Fibroblast of skin of left biceps (primary cell): ENCODE measurements around the gene CDC42EP4.
"Not testable (repeated sequence)": the region's sequence is repeated elsewhere in the genome, so short reads cannot be mapped to it uniquely, and the experiment has no call there.

Experiments
- DNase-seq, 2 experiments: peaks; one replicate each; pipeline ENCODE4 v3.0.0-alpha.2; 2013; ENCODE audit warnings: low read depth in 2 of 2

The CDC42EP4 gene

DNA sequence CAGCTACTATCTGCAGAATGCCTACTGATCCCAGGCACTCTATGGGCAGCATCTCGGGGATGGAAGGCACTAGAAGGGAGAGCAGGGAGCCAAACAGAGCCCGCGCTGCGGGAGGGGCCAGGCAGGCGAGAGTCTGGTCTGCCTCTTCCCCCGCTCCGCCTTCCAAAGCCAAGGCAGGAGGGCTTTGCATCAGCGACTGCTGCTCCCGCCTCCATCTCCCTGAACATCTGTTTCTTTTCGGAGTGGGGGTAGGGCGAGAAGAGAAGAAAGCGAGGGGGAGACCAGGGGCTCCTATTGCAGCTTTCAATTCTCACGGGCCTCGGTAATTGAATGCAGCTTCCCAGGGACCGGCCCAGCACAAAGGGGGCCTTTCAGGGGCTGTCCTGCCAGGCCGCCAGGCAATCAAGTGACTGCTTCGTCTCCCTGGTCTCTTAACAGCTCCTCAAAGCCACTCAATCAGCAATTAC lies 31.4 kb upstream of the CDC42EP4 start:
- peak; percentile 86 to 89 for DNase-seq

DNA sequence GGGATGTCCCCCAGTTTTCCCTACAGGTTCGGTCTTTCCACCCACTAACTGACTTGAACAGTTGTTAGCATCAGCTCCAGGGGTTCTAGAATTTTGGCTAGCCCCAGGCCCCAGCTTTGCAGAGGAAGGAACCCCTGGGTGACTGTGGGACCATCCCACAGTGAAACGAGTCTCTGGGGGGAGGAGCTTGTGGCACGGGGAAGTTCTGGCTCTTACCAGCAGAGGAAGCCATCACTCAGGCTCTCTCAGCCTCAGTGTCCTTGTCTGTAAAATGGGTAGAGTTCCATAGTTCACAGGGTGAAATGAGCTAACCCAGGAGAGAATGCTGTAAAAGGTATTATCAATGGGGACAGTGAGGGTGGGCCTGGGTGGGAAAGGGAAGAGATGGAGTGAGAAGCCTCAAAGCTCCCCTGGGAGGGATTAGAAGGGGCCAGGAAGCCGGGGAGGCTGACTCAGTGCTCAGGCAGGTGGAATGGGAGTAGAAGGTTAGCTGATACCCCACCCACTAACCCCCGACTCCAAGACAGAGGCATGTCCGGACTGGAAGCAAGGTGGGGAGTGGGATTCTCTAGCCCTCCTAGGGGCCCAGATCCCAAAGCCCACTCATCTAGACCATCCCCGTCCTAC lies 30.9 kb upstream of the CDC42EP4 start:
- DNase-seq: peak; percentile 70 to 75

DNA sequence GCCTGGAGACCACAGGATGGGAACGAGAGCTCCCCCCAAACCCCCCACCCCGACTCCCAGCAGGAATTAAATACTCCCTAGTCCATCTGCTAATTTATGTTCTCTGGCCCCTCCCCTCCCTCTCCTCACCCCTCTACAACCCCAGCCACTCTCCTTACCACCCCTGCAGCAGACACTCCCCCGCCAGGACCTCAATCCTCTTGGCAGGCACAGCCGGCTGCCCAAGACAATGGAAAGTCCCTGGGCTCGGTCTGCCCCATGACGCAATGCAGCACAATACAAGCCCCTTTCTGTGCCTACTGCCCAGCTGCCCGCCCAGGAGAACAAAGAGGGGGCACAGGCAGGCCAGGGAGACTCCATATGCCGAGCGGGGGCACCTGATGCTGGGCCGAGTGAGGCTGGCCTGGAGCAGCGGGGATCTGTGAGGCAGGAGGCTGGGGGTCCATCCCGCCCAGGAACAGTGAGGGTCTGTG lies 30.3 kb upstream of the CDC42EP4 start:
- DNase-seq: no peak

DNA sequence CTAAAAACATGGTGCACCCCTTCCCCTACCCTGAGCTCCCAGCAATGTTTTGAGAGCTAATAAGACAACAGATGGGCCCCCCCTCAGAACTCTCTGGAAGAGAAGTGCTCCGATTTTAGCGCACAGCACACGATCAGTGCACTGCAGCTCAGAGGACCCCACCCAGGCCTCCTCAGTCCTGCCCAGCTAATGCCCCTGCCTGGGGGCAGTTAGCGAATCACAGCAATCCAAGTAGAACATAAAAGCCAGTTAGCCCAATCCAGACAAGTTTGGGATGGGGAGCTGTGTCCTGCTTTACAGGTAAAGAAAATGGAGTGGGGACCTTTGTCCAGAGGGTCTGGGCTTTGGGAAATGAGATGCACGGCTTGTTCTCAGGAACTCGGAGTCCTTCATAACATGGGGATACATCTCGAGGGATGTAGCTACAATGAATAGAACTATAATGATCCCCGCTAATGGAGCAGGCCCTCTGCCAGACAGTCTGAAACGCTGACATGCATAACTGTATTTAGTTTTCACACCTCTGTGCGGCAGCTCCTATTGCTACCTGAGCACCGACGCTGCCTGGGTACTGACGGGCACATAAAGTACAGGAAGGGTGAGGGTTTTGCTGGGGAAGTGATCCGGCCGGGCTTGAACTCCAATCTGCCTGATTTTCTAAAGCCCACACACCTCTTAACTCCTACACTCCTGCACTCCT lies 29.7 kb upstream of the CDC42EP4 start:
- DNase-seq: no peak

DNA sequence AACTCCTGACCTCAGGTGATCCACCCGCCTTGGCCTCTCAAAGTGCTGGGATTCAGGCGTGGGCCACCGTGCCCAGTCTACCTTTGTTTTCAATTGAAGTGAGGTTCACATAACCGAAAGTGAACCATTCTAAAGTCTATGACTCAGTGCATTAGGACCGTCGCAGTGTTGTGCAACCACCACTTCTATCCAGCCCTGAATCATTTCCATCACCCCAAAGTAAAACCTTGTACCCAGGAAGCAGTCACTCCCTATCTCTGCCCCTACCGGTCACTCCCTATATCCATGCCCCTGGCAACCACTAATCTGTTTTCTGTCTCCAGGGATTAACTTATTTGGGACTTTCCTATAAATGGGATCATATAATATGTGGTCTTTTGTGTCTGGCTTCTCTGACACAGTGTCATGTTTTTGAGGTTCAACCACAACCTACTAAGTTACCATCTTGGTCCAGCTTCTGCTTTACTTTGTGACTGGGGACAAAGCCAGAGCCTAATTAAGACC lies 28.3 kb upstream of the CDC42EP4 start:
- DNase-seq: peak; percentile 56 to 67

DNA sequence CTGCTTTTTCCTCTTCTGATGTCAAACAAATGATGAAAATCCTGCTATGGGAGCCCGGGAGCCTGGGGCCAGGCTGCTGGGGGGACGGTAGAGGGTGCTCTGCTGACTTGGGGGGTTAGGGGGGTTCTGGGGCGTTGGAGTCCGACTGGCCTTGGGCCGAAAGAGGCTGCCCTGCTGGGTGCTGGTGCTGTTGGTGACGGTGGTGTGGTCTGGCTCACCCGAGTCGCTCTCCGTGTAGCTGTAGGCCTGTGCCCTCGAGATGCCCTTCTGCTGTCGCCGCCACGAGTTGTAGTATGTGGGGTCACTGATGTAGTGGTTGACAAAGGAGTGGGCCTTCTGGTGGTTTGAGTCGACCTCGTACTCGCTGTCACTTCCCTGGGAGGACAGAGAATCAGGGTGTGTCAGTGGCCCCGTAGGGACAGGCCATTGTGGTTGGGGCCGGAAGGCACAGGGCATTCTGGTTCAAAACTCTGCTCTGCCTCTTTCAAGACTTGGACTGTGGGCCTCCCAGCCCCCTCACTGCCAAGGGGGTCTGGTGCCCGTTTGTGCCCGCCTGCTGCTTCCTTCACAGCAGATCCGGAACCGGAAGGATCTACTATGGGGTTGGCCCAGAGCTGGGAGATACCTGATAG lies 26.9 kb upstream of the CDC42EP4 start:
- no peak for DNase-seq

DNA sequence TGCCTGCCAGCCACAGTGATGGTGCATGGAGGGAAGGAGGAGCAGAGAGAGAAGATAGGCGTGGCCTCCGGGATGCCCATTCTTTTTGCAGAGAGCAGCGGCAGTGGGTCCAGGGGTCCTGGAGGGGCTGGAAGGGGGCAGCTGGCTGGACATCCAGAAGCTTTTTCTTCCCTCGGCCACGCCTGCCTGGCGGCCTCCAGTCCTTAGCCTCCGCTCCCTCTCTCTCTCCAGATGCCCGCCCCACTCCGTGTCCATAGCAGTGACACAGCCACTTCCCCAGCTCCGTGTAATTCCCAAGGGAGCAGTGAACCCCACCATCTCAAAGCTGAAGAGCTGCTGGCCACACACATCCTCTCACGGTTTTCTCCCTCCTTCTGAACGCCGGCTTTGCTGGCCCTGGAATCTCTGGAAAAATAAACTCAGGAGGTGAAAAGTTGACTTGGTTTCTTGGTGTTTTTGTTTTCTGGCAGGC lies 26.3 kb upstream of the CDC42EP4 start:
- DNase-seq: no peak

DNA sequence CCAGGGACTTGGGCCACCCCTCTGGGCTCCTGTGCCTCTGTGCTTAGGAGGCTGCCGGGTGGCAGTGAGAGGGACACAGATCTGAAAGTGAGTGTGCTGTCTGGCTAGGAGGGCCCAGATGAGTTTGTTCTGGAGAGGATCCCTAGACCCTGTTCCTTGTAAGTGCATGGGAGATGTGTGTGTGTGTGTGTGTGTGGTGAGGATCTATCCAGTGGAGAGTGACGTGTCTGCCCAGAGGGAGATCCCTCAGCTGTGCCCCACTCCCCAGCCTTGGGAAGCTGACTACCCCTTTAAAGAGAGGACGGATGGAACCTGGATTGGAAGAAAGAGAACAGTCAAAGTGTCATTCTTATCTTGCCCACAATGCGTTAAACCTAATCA lies 25.5 kb upstream of the CDC42EP4 start:
- DNase-seq: no peak

DNA sequence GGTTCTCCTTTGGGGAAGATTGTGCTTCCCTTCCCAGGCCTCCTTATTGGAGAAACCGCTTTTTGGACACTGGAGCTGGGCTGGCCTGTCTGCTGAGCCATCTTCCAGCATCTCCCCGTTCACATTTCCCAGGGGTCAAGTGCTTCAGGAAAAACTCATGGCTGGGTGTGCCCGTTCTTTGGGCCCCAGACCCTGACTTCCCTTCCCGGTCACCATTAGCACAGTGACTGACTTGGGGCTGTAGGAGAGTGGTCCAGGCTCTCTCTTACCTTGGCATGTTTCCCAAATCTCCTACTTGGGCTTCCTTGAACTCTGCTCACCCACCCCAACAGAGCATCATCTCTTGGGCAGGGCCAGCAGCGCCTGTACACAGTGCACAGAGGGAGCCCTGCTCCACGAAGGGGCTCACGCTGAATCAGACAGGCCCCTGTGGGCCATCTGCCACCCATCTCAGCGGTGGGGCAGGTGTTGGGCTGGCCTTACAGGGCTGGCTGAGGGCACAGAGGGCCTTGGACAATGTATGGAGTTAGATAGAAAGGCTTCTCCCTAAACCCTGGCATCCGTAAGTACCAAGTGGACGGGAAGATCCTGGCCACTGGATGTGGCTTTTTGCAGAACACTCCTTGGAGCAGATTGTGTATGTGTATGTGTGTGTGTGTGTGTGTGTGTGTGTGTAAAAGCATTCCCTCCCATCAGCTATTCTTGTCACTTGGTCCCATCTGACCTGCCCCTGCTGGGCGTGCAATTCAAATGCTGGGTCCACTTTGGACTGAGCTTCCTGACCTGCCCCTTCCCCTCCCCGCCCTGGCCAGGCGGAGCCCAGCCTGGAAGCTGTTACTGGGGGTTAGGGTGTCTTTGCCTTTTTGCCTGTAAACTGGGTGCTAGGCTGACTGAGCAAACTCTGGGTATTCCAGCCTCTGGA lies 24.9 kb upstream of the CDC42EP4 start:
- DNase-seq: no peak

DNA sequence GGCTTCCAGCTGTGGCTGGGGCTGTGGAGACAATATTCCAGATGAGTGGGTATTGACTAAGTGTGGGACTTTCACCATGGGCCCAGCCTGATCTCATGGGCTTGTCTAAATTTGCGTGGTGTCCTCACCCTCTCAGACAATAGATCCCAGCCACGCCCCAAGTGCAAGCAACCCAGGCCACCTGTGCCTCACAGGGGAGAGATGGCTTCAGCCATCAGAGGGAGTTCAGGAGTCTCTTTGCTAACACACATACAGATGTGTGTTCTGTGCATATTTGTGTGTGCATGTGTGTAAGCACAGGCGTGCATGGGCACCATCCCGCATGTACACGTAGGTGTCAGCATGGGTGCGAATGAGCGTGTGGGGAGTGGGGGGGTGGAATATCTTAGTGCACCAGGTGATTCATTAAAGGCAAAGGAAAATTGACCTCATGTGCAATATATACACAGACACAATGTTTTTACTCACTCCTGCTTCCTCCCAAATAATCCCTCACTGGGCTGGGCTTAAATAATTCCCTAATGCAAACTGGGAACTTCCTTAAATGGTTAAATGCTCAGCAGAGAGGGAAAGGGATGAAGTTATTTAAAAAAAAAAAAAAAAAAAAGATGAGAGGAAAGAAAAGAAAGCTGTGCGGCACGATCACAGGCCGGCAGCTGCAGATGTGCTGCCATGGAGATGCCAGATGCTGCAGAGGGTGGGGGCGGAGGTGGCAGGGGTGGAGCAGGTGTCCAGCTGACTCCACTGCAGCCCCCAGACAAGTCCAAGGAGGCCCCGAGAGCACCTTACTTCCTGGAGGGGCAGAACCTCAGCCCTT lies 24.0 kb upstream of the CDC42EP4 start:
- DNase-seq: no peak

DNA sequence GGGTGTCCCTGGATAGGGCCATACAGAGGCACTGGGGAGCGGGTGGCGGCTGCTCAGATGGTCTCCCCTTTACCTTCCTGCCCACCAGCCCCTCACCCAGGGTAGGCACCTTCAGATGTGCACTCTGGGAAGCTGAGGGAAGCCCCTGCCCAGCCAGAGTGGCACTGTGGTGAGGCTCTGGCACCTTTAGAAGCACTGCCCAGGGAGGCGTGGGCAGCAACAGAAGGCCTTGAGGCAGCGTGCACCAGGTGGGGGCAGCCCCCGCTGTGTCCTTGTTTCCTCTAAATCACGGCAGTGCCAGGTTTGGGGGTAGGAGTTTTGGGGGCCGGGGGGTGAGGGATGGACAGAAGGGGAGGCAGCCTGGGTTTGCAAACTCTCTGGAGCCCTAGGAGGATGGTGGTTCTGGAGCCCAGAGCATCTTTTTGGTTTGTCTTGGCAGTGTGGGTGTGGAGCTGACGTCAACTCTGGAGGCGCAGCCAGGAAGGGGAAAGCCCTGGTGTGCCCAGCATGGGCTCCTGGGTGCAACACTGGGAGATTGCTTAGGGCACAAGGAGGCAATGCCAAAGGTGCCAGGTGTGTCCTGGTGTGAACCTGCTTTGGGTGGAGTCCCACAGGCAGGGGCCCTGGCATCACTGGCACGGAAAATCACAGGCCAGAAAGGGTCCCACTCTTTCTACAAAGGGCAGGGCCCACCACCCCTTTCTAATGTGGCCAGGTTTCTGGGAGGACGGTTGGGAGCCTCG lies 23.1 kb upstream of the CDC42EP4 start:
- DNase-seq: no peak

DNA sequence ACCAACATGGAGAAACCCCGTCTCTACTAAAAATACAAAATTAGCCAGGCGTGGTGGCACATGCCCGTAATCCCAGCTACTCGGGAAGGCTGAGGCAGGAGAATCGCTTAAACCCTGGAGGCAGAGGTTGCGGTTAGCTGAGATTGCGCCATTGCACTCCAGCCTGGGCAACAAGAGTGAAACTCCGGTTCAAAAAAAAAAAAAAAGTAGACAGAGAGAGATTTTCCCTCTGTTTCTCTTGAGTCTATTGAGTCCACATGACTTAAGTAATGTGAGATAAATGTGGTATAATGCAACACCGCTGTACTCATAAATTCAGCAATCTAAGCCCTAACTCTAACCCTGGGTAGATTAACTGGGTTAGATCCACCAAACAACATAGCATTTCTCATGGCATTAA lies 21.6 kb upstream of the CDC42EP4 start:
- DNase-seq: not testable (repeated sequence)

DNA sequence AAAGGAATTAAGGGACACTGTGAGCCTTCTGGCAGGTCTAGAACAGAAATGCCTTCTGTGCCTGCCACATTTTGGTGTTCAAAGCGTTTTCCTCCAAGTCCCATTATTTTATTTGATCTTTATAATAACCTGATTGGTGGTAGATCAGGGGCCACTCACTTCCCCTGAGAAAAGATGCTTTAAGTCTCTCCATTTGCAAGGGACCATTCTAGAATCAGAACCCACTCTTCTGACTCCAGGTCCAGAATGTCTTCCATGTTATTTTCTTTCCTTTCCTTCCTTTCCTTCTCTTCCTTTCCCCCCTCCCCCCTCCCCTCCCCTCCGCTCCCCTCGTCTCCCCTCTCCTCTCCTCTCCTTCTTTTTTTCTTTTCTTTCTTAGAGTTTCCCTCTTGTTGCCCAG lies 19.3 kb upstream of the CDC42EP4 start:
- DNase-seq: no peak

DNA sequence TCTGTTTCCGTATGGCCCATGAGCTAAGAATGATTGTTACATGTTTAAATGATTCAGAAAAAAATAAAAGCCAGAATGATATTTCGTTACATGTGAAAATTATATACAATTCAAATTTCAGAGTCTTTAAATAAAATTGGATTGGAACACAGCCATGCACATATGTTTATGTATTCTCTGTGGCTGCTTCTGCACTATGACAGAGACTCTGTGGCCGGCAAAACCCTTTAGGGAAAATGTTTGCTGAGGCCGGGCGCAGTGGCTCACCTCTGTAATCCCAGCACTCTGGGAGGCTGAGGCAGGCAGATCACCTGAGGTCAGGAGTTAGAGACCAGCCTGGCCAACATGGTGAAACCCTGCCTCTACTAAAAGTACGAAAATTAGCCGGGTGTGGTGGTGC lies 15.9 kb upstream of the CDC42EP4 start:
- DNase-seq: no peak

DNA sequence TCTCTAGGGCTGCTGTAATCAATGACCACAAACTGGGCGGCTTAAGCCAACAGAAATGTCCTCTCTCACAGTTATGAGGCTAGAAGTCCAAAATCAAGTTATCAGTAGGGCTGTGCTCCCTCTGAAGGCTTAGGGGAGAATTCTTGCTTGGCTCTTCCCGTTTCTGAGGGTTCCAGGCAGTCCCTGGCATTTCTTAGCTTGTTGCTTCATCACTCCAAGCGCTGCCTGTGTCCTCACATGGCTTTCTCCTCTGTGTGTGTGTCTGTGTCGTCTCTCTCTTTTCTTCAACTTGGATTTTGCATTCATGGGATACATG lies 13.7 kb upstream of the CDC42EP4 start:
- no peak for DNase-seq

DNA sequence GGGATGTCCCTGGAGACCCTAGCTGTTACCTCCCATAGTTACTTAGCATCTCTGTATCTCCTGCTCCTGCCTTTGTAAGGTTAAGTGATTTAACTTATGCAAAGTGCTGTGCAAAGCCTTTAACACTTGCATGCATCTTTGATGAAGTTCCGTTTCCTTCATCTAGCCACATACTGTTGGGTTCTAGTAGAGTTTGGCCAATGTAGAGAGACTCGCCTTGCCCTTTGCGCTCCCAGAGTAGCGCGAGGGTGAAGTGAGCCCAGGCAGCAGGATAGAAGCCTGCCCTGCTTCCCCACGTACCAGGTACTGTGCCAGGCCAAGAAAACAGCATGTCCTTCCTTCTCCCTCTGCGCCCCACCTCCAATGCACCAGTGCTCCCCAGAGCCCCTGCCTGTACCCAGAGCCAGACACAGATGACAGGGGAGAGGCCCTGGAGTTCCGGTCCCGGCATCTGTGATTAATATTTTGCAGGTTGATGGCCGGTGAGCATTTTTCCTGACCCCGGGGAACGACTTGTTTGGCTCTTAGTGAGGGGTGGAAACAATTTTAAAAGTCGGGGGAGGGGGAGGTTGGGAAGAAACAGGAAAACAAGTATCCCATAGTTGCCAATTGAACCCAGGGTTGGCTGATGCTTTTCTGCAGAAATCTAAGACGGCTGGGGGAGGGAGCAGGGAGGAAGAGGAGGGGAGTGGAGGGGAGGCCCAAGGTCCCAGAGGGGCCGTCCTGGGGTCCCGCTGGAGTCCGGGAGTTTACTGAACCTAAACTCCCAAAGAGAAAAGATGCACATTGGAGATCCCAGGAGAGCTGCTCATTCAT lies 13.1 kb upstream of the CDC42EP4 start:
- no peak for DNase-seq

DNA sequence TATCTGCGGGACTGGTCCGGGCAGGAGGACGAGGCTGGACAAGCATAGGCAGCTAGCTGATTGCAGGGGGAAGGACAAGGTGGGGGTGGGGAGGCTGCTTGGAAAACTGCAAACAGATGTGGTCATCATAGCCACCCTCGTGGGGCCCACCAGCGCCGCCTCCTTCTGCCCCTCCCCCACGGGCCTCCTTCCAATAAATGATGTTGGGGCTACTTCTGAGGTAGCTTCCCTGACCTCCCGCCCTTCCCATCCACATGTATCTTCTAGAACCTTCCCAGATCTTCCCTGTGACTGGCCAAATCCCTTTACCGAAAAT lies 12.3 kb upstream of the CDC42EP4 start:
- no peak for DNase-seq

DNA sequence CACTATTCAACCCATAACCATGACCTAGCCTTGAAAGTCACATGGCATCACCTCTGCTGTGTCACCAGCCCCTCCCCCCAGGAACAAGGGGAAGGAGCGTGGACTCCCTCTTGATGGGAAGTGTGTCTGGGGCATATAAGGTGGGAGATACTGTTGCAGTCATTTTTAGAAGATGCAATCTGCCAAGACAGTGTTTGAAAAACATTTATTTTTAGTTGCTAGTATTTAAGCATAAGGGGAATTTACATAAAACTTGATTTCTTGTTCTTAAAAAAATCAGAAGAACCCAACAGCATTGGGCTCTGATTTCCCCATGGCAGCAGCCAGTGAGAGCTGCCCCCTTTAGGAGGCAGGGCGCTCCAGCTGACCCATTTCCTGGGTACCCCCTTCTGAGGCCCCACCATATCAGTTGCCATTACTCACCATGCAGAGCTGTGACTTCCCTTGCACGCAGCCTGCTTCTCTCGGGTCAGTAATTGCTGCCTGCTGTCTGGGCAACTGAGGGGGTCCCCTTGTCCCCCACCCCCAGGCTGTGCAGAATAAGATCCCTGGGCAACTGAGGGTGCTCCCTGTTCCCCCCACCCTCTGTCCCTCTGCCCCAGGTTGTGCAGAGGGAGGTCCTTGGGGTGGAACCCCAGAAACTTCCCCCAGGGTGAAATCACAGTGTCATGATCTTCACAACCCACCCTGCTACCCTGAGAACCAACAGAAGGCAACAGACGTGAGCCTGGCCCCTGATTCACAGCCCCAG lies 11.8 kb upstream of the CDC42EP4 start:
- DNase-seq: no peak
